Effector CD4-positive, alpha-beta T cell (primary cell): ENCODE data around the gene GRIK1. TPM values are rescaled to one million over a fixed set of nuclear protein-coding genes. Genes with fewer than 3 reads are reported as not detected.
"Not testable (repeated sequence)": the region's sequence is repeated elsewhere in the genome, so short reads cannot be mapped to it uniquely, and the experiment has no call there.

Experiments used
- DNase-seq: peaks from one replicate; pipeline ENCODE4 v3.0.0-alpha.2; 2020
- total RNA-seq: gene quantifications from one replicate; lab custom pipeline; 2026; lab: John Stamatoyannopoulos, UW

The GRIK1 gene
- not detected for total RNA-seq

DNA sequence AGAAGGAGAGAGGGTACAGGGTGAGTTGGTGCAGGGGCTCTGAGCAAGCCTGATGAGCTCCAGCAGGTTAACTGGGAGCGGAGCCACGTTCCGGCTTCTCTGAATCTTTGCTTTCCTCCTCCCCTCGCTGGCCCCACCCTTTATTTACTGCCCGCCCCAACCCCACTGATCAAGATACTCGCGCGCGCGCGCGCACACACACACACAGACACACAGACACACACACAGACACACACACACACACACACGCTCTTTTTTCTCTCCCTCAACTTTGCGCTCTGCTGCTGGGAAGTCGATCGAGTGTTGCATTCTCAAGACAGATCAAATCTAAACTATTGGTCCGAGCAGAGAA lies at the start of gene GRIK1:
Gene GRIK1, minus strand, starts transcription at position 73 of the 352 bp plus-strand sequence.
- no peak for DNase-seq

DNA sequence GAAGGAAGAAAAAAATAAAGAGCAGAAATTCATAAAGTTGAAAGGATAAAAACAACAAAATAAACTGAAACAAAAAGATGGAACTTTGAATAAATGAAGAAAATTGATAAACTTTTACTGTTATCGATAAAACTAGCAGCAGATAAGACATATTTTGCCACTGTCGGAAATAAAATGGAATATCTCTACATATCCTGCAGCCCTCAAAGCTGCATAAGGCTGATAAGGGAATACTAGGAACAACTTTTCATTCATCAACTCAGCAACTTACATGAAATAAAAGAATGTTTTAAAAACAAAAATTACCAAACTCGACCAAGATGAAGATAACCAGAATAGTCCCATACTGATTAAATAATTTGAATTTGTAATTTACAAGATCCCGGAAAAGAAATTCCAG lies 48.0 kb upstream of the GRIK1 start:
- no peak for DNase-seq

DNA sequence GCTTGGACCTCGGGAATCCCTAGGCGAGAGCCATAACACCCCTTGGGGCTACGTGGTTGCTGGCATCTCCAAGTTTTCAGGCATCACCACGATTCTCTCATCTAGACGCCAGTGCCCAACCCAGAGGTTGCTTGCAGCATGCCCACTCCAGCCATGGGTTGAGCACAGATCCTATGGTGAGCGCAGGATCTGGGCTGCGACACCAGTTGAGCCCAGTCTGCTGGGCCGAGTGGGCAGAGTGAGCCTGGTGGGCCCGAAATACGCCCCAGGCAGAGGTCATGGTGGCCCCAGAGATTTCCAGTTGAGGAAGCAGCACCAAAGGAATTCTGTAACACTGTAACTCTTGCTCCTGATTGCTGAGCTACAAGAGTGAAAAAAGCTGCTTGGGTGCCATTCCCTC lies 46.1 kb upstream of the GRIK1 start:
- DNase-seq: no peak

DNA sequence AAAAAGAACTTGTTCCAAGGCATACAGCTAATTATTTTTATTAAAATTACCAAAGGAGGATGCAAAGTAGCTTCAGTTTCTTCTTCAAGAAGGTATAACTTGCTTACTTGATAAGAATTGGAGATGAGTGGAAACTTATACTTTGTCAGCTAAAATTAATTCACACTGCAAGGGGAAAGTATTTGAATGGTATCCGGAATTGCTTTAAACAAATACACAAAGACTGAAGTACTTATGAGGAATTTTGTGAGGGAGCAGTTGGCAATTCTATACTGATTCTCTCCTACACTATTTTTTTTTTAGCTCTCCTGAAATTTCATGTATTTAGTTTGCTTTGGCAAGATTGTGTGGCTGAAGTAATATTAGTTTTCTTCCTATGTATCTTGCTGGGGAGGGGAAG lies 39.2 kb upstream of the GRIK1 start:
- no peak for DNase-seq

DNA sequence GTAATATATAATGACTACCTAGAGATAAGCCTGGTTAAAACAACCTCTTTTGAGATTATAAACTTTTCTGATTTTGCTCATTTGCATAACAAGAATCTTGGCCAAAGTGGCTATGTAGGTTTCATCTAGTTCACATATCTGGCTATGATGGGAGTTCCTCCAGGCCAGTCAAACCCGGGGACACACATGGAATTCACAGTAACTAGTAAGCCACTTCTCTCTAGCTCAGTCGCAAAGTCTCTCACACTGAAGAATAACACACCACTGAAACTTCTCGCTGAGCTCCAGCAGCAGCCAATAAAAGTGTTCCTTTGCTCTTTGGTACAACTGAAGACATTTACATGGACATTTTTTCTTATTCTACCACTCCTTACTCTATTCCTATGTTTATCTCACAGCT lies 36.0 kb upstream of the GRIK1 start:
- no peak for DNase-seq

DNA sequence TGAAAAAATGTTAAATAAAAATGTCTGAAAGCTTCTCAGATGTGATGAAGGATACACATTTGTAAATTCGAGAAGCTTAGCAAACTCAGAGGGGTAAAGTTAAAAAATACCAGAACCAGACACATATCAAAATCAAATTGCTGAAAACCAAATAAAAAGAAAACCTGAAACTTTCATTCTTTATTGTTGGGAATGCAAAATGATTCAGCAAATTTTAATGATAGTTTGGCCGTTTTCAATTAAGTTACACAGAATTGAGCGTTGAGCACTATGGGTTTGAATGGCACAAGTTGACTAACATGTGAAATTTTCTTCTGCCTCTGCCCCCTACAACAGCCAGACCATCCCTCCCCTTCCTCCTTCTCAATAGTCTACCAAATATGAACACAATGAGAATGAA lies 33.5 kb upstream of the GRIK1 start:
- DNase-seq: no peak

DNA sequence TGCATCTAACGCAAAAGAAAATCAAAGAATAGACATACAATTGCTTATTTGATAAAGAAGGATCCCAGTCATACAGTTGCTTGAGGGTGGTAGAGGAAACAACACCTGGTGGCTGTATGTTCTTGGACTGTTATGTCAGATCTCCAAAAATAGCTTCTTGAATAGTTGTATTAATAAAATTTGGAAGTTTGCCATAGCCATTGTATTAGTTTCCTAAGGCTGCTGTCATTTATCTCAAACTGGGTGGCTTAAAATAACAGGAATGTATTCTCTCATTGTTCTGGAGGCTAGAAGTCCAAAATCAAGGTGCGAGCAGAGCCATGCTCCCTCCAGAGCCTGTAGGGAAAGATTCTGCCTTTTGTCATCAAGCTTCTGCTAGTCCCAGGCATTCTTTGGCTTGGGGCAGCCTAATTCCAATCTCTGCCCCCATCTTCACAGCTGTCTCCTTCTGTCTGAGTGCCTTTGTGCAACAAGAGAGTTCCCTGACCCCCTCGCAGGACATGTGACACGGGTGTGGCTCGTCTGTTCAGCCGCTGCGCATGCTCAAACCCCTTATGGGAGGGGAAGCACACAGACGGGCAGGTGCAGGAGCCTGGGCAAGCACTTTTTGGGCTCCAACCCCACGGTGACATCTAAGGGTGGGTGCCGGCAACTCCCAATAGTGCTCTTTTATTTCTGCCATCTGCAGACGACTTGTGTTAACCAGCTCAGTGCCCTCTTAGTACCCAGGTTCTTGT lies 21.7 kb upstream of the GRIK1 start:
- no peak for DNase-seq

DNA sequence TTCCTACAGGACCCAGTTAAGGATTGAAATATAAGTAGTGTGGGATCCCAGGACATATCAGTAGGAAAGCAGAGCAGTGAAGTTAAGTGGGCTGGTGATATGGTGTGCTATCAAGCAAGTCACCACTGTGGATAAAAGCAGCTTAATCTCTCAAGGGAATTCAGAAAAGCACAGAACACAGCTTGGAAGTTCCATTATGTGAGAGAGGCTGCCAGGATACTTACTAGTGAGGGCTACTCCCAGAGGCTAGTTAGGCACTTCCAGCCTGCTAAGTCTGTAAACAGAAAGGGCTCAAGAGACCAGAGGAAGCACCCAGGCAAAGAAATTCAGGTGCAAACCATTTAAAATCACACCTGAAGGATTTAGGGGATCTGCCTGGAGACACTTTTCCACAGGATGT lies 18.8 kb upstream of the GRIK1 start:
- DNase-seq: no peak

DNA sequence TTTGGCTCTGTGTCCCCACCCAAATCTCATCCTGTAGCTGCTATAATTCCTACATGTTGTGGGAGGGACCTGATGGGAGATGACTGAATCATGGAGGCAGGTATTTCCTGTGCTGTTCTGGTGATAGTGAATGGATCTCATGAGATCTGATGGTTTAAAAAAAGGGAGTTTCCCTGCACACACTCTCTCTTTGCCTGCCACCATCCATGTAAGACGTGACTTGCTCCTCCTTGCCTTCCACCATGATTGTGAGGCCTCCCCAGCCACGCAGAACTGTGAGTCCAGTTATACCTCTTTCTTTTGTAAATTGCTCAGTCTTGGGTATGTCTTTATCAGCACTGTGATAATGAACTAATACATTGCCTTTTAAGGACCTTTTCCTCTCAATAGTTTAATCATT lies 18.2 kb upstream of the GRIK1 start:
- not testable (repeated sequence) for DNase-seq

DNA sequence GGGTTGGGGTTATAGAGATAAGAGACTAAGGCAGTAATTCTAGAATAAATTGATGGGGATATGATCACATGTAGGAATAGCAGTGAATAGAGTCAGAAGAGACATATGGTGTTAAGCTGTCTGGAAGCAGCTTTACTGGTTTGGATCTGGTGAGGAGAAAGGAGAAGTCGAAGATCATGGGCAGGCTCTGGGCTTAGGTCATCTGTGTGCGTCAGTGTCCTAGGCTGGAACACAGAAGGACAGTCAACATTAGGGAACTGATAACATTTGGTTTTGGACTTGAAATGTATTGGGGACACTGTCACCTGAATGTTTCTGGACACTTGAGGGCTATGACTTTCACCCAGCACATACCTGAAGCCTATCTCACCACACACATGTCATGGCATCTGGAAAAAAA lies 13.9 kb upstream of the GRIK1 start:
- DNase-seq: no peak

DNA sequence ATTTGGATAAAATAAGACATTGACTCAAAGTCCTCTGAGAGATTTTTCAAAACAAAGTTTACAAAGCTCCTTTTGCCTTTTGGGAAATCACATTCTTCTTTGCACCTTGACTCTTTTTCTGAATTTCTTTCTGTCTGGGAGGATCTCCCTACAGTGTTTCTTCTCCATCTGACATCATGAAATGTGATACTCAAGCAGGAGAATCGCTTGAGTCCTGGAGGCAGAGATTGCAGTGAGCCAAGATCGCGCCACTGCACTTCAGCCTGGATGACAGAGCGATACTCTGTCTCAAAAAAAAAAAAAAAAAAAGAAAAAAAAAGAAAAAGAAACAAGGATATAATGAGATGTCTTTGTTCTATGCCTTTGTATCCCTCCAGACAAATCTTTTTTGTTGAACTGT lies 13.3 kb upstream of the GRIK1 start:
- DNase-seq: no peak

DNA sequence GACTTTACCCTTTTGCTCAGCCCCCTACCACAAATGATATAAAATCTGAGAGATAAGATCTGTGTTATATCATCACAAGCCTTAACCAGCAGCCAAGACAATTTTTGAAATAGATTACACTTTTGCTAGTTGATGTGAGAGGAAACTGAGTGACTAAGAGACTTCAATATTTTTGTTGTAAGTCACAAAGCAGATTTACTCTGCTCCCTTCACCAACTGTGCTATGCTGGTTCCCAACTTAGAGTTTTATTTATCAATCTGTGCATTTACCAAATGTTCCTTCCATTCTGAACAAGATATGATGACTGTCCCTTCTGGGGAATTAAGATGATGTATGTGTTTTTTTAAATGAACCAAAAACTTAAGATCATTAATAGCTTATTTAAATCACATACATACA lies 12.1 kb upstream of the GRIK1 start:
- DNase-seq: no peak

DNA sequence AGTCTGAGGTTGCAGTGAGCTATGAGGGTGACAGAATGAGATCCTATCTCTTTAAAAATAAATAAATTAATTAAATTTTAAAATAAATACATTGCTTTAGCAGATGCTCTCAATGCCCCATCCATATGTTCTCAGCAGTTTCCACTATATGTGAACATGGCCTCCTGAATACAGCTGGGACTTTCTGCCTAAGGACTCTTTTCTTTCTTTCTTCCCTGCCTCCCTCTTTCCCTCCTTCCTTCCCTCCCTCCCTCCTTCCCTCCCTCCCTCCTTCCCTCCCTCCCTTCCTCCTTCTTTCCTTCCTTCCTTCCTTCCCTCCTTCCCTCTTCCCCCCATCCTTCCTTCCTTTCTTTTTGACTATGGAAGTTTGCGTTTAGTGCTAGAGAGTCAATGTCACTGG lies 10.2 kb upstream of the GRIK1 start:
- DNase-seq: no peak

DNA sequence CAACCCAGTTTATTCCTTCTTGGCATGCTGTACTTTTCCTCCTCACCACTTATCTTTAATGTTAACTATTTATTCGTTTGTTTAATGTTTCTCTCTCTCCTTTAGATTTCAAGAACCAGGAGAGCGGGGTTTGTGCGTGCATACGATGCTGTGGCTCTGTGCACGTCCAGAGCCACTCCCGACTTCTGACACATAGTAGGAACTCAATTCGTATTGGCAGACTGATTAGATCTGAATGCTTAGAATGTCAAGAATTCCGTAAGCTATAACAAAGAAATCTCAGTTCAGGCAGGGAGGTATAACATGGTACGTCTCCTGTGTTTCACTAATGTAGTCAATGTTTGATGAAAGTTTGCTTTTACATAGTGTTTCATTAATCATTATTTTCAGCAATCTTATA lies 7.3 kb upstream of the GRIK1 start:
- DNase-seq: no peak

DNA sequence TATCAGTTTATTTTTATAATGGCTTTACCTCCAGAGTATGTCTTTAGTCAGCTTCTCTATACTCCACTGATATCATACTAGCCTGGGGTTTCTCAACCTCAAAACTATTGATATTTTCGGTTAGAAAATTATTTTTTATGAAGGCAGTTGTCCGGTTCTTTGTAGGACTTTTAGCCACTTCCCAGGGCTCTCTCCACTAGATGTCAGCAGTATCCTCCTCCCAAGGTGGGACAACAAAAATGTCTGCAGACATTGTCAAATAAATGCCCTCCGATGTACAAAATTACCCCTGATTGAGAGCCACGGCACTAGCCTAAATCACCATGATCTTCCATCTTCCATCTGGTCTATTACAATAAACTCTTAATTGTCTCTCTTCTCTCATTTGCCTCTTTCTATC lies 4.1 kb upstream of the GRIK1 start:
- no peak for DNase-seq

DNA sequence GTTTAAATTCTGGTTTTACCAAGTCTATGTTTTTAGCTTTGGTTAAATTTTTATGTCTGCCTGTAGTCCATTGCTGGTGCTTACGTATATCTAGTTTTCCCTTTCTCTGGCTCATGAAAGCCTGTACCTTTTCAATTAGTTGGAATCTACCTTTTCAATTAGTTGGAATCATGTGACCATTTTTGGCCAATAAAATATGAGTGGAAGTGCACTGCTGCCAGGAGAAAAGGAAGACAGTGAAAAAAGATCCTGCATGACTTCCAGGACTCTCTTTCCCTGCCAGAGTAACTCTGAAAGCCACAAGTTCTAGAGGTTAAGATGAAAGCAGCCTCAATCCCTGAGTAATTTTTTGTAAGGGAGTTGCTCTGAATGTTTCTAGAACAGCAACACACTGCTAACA lies 2.2 kb upstream of the GRIK1 start:
- no peak for DNase-seq

DNA sequence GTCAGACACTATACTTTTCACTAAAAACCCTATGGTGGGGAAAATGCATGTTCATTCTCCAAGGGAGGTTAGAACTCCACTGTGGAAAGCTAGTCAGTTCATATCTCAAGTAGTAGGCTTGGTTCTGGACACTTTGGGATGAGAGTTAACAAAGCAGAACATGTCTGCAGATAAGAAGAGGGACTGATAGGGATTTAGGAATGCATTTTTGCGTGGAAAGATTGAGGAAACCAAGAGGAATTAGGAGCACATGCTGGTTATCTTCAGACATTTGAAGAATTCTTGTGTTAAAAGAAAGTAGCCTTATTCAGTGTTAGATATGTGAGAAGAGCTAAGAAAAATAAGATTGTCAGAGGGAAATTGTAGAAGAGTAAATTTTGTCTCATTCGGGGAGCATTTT lies 1.2 kb upstream of the GRIK1 start:
- no peak for DNase-seq

DNA sequence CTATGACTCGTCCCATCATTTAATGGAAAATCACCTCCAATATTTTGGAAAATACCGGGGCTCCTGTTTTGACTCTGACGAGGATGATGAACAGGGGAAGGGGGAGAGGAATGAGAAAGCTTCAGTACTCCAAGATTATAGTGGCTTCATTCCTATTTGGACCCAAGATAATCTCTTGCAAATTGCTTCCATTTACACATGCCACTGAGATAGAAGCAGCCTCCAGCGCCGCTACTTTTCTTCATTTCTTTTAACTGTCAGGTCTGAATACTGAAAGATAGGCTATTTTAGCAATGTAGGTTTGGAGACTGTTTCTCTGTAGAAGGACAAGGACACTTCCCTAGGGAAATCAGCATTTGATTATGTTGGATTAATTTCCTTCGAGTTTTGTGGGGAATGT lies 565 bp upstream of the GRIK1 start:
- DNase-seq: no peak

DNA sequence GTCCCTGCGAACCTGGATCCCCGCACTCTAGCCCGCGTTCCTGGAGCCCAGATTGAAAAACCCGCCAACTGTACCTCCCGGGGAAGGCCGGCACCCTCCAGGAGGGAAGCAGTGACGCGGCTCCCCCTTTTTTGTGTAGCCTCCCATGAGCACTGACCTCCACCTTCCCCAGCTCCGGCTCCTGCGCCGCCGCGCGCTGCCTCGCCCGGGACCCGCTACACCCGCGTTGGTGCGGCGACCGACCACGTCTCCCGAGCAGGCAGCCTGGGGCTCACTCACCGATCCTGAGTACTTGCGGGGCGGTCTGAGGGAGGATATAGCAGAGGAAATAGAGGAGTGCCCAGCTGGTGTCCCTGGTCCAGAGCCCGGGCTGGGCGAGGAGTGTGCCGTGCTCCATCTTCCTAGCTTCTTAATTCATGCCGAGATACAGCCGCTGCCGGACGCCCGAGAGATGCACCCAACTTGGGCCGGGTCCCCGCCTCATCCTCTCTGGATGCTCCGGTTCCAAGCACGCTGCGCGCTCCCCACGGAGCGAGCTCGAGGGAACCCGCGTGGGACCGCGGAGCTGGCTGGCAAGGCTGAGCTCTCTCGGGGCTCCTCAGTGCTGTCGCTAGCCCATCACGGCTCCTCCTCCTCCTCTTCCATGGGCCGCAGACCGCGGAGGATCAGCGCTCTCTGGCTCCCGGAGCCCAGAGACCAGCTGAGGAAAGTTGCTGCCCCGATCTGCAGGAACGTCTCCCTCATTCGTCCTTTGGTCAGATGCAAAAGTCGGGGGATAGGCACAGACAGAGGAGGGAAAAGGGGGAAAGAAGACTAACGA lies 482 bp downstream of the GRIK1 start:
- no peak for DNase-seq

DNA sequence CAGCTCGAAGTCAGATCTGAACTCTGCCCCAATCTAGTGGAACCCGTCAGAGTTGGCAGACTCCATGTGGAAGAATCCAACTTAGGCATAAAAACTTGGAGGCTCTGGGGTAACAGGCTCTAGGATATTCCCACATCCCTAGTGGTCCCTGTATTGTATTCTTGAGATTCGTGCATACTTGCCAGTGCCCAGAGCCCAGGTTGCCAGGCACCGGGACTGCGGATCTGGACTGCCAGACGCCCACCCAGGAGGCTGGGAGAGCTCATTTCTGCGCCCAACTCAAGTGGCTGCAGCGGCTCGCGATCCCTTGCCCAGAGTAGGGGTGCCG lies 1.1 kb downstream of the GRIK1 start:
- no peak for DNase-seq

DNA sequence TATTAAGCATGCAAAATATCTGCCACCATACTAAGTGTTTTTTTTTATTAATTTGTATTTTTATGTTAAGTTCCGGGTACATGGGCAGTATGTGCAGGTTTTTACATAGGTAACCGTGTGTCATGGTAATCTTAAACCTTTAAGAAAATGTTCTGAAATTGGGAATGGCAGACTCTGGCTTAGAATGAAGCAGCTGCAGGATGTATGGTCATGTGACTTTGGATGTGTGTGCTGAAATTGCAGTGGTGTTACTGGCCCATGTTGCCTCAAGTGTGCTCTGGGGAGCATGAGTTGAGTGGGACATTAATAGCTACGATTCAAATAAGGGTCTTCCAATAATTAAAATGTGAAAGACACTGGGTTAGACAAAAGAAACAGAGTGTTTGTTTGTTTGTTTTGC lies 6.7 kb downstream of the GRIK1 start:
- DNase-seq: no peak

DNA sequence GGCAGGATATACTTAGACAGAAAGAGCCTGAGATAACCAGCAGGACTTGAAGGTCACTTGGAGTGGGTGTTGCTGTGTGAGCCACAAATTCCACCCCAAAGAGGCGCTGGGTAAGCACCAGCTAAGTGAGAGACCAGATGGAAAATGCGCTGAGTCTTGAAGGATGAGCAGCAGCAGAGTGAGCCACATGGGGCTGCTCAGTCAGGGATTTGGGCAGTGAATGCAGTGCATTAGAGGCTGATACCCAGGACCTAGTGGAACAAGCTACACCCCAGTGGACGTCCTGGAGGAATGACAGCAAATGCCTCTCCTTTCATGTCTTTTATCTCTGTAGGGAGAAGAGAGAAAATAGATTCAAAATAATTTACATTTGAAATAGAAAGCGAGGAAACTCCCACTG lies 11.3 kb downstream of the GRIK1 start:
- no peak for DNase-seq

DNA sequence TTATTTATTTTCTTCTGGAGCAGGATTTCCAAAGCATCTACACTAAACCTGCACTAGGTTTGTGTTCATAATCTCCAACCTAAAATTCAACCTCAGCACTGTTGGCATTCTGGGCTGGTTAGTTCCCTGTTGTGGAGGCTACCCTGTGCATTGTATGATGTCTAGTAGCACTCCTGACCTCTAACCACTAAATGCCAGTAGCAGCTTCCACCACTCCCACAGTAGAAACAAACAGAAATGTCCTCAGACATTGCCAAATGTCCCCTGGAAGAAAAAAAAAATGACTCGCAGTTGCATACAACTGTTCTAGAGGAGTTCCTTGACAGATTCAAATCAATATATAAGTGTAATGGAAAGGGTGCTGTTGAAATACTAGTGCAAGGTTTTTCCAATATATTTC lies 18.9 kb downstream of the GRIK1 start:
- DNase-seq: no peak

DNA sequence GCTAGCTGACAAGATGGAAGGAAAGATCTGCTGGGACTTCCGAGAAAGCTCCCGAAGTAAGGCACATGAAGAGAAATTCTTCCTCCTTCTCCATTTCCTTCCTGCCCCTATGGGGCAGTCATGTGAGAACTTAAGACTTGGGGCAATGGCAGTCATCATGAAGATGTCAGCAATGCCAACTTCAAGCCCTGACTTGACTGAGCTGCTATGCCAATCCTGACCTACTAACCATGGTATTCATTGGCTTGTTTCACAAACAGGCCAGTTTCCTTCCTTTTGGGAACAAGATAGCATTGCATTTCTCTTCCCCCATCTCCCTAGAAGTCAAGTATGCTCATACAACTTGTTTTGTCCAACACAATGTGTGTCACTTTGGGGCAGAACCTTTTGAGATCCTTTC lies 25.5 kb downstream of the GRIK1 start:
- DNase-seq: no peak

DNA sequence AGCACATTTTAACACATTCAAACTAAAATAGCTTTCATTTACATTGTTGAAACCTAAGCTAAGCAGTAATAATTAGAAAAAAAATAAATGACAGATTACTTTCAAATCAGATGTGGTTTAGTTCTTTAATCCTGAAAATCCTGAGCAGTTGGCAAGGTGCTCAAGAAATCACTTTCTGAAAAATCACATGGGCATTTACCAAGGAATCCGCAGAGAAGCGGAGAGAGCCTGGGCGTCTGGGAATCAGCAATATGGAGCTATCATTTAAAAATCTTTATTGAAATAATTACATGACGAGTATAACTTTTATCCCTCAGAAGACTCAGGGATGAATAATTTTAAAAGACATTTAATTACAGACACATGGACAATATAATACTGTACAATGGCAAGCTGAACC lies 30.2 kb downstream of the GRIK1 start:
- no peak for DNase-seq
